ENCODE results near the gene XPNPEP3.

GRCh38 chr22:40898850-40899357, 42.0 kb downstream of the XPNPEP3 start:
- TF ChIP-seq POLR2A (IDR thresholded peaks at IDR 0.05) = no peak
- peak; percentile 58 to 67 (median 60) for TF ChIP-seq CTCF (IDR thresholded peaks at IDR 0.05)
